Activated CD4-positive, alpha-beta T cell treated with anti-CD3 and anti-CD28 coated beads for 48 hours (primary cell): Measurements from ENCODE around the gene ADD3.
"Not testable (repeated sequence)": the region's sequence is repeated elsewhere in the genome, so short reads cannot be mapped to it uniquely, and the experiment has no call there.

Experiments used
- DNase-seq: peaks from one replicate; pipeline ENCODE4 v3.0.0-alpha.2; 2020

The ADD3 gene

GRCh38 chr10:110036640-110037039 is 28.9 kb downstream of the ADD3 start:
- no peak for DNase-seq

GRCh38 chr10:110039254-110039653 is 31.5 kb downstream of the ADD3 start:
- no peak for DNase-seq

GRCh38 chr10:110040108-110040507 is 32.3 kb downstream of the ADD3 start:
- DNase-seq, result no peak

- DNase-seq, result no peak
Measured at GRCh38 chr10:110040767-110041478, 33.1 kb downstream of the ADD3 start.

GRCh38 chr10:110041479-110041829 is 33.7 kb downstream of the ADD3 start:
- no peak for DNase-seq

GRCh38 chr10:110042181-110042580 is 34.4 kb downstream of the ADD3 start:
- DNase-seq, result no peak

GRCh38 chr10:110042891-110043290 is 35.1 kb downstream of the ADD3 start:
- no peak for DNase-seq

- DNase-seq, result no peak
Measured at GRCh38 chr10:110044681-110045080, 36.9 kb downstream of the ADD3 start.

GRCh38 chr10:110045772-110046171 is 38.0 kb downstream of the ADD3 start:
- DNase-seq, result no peak

- not testable (repeated sequence) for DNase-seq
Measured at GRCh38 chr10:110048145-110048544, 40.4 kb downstream of the ADD3 start.

GRCh38 chr10:110048781-110049180 is 41.0 kb downstream of the ADD3 start:
- no peak for DNase-seq

- not testable (repeated sequence) for DNase-seq
Measured at GRCh38 chr10:110049889-110050591, 42.3 kb downstream of the ADD3 start.

- DNase-seq, result no peak
Measured at GRCh38 chr10:110051487-110051886, 43.7 kb downstream of the ADD3 start.

- no peak for DNase-seq
Measured at GRCh38 chr10:110052916-110053315, 45.1 kb downstream of the ADD3 start.

GRCh38 chr10:110056822-110057221 is 49.0 kb downstream of the ADD3 start:
- no peak for DNase-seq

GRCh38 chr10:110057456-110057855 is 49.7 kb downstream of the ADD3 start:
- DNase-seq, result no peak

GRCh38 chr10:110058212-110058611 is 50.4 kb downstream of the ADD3 start:
- no peak for DNase-seq

GRCh38 chr10:110059925-110060324 is 52.1 kb downstream of the ADD3 start:
- no peak for DNase-seq

GRCh38 chr10:110061687-110062086 is 53.9 kb downstream of the ADD3 start:
- DNase-seq, result no peak

- DNase-seq, result no peak
Measured at GRCh38 chr10:110065269-110065668, 57.5 kb downstream of the ADD3 start.

- peak; percentile 58 for DNase-seq
Measured at GRCh38 chr10:110067960-110068770, 60.4 kb downstream of the ADD3 start.

- DNase-seq, result no peak
Measured at GRCh38 chr10:110068780-110069179, 61.0 kb downstream of the ADD3 start.

- DNase-seq, result no peak
Measured at GRCh38 chr10:110069502-110069982, 61.8 kb downstream of the ADD3 start.

GRCh38 chr10:110073896-110074295 is 66.1 kb downstream of the ADD3 start:
- no peak for DNase-seq
